ENCODE measurements around the gene KRT39.

DNA sequence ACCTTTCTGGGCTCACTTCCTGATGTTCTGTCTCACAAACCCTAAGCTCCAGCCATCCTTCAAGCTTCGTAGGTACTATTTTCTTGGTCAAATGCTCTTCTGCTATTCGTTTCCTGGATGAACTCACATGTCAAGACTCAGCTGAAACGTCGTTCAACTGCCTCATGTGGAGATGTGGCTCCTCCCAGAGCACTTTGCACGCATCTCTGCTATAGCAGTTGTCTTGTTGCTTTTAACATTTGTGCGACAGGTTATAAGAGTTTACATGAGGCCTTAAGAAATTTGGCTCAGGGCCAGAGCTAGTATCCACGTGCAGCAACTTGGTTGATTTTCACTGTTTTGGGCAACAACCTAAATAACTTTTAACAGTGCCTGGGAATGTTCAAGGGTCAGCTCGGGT lies 20.2 kb upstream of the KRT39 start:
- TF ChIP-seq CTCF (IDR thresholded peaks at IDR 0.05): no peak
- no peak for TF ChIP-seq ZFX (IDR thresholded peaks at IDR 0.05; ENCODE audit: borderline replicate concordance)

Data from 22Rv1 (cell line).